Panc1 (cell line): Measurements from ENCODE around the gene SLC4A4.

Experiments used
- SIN3A ChIP-seq: IDR thresholded peaks from 2 replicates; pipeline ENCODE4 v1.6.1; 2012; ENCODE audit warnings: low read depth, mild to moderate bottlenecking, low read length, moderate library complexity, borderline replicate concordance; ENCODE audit not compliant: insufficient read depth
- TF ChIP-seq, protein P1 (sequence below): fragments of 450-650 bp; IDR thresholded peaks from 2 replicates; pipeline ENCODE4 v1.5.1; 2017; ENCODE audit warnings: mild to moderate bottlenecking

DNA sequence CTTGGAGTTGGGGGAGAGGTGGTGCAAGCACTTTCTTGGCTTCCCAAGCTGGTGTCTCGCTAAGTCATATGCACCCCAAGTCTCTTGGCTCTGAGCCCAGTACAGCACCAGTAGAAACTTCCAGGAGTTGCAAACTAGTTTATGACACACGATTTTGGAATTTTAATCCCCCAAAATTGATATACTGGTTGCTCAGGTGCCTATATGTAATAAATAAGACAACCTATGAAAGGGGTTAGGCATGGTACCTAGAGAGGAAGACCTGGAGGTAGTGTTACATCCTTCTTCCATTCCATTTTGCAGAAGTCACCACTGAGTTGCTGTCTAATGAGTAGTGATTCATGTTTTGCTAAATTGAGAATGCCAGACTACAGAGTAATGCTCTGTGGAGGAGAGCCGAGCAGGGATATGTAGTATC, 4.3 kb upstream of the SLC4A4 start:
- TF ChIP-seq, protein P1, sequence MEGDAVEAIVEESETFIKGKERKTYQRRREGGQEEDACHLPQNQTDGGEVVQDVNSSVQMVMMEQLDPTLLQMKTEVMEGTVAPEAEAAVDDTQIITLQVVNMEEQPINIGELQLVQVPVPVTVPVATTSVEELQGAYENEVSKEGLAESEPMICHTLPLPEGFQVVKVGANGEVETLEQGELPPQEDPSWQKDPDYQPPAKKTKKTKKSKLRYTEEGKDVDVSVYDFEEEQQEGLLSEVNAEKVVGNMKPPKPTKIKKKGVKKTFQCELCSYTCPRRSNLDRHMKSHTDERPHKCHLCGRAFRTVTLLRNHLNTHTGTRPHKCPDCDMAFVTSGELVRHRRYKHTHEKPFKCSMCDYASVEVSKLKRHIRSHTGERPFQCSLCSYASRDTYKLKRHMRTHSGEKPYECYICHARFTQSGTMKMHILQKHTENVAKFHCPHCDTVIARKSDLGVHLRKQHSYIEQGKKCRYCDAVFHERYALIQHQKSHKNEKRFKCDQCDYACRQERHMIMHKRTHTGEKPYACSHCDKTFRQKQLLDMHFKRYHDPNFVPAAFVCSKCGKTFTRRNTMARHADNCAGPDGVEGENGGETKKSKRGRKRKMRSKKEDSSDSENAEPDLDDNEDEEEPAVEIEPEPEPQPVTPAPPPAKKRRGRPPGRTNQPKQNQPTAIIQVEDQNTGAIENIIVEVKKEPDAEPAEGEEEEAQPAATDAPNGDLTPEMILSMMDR: no peak
- TF ChIP-seq SIN3A: no peak
